ENCODE results near the gene SORT1.

DNA sequence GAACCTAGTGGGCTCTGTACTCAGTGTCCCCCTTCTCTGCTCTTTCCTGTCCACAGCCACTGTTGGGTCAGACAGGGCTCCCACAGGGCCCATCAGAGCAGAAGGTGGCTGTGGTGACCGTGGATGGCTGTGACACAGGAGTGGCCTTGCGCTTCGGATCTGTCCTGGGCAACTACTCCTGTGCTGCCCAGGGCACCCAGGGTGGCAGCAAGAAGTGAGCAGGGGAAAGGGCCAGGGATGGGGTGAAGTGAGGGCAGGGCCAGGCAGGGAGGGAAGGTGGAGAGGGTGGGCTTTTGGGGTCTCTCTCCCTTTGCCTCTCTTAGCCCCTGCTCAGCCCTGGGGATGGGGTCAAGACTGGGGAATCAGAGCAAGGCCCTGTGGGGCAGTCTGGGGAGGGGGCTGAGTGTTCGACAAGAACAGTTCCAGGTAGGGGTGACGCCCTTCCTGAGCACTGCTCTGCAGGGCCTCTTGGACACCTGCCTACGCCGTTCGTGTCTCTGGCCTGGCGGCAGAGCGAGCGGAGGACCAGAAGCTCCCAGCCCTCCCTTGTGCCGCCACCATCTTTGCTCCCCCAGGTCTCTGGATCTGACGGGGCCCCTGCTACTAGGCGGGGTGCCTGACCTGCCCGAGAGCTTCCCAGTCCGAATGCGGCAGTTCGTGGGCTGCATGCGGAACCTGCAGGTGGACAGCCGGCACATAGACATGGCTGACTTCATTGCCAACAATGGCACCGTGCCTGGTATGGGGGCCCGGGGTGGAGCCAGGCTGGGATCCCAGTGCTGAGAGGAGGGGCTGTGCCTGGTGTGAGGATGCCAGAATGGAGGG lies 135.3 kb downstream of the SORT1 start:
- TF ChIP-seq CTCF (IDR thresholded peaks at IDR 0.05) (no peak), POLR2A (IDR thresholded peaks at IDR 0.05) (no peak), POLR2AphosphoS5 (IDR thresholded peaks at IDR 0.05) (no peak)
